ENCODE measurements around the gene SYCE3.

The SYCE3 gene

GRCh38 chr22:50600538-50600937 lies 37.8 kb upstream of the SYCE3 start, which contains the start of gene MAPK8IP2:
MAPK8IP2 (plus strand) TSS chr22:50600793; CDS start chr22:50600819, 26 bp downstream.
- no peak for DNase-seq (ENCODE audit: low spot score)

- no peak for DNase-seq (ENCODE audit: low spot score)
Measured at GRCh38 chr22:50599816-50600455, 37.2 kb upstream of the SYCE3 start.

- DNase-seq (ENCODE audit: low spot score) = no peak
Measured at GRCh38 chr22:50597097-50597496, 34.4 kb upstream of the SYCE3 start.

- DNase-seq (ENCODE audit: low spot score) = no peak
Measured at GRCh38 chr22:50595189-50595588, 32.5 kb upstream of the SYCE3 start.

- DNase-seq (ENCODE audit: low spot score) = no peak
Measured at GRCh38 chr22:50587407-50587806, 24.7 kb upstream of the SYCE3 start.

GRCh38 chr22:50586416-50586815 lies 23.7 kb upstream of the SYCE3 start:
- no peak for DNase-seq (ENCODE audit: low spot score)

- DNase-seq (ENCODE audit: low spot score) = no peak
Measured at GRCh38 chr22:50585781-50586180, 23.1 kb upstream of the SYCE3 start.

GRCh38 chr22:50585238-50585637 lies 22.5 kb upstream of the SYCE3 start:
- DNase-seq (ENCODE audit: low spot score) = no peak

GRCh38 chr22:50584106-50585096 lies 21.7 kb upstream of the SYCE3 start:
- no peak for DNase-seq (ENCODE audit: low spot score)

GRCh38 chr22:50583294-50583861 lies 20.7 kb upstream of the SYCE3 start:
- DNase-seq (ENCODE audit: low spot score) = no peak

- DNase-seq (ENCODE audit: low spot score) = peak; percentile 92
Measured at GRCh38 chr22:50582493-50583293, 20.0 kb upstream of the SYCE3 start, which contains the start of gene CHKB. CHKB (minus strand) TSS chr22:50582849; CDS start chr22:50582781, 68 bp downstream.

GRCh38 chr22:50581950-50582492 lies 19.3 kb upstream of the SYCE3 start:
- no peak for DNase-seq (ENCODE audit: low spot score)

- no peak for DNase-seq (ENCODE audit: low spot score)
Measured at GRCh38 chr22:50581031-50581949, 18.6 kb upstream of the SYCE3 start.

GRCh38 chr22:50579752-50580151 lies 17.0 kb upstream of the SYCE3 start:
- DNase-seq (ENCODE audit: low spot score) = no peak

GRCh38 chr22:50578776-50579310 lies 16.1 kb upstream of the SYCE3 start:
- DNase-seq (ENCODE audit: low spot score) = no peak

- no peak for DNase-seq (ENCODE audit: low spot score)
Measured at GRCh38 chr22:50577987-50578775, 15.5 kb upstream of the SYCE3 start, which contains the start of gene CPT1B. CPT1B (minus strand) TSS chr22:50578427; CDS start chr22:50577915, 512 bp downstream.

- no peak for DNase-seq (ENCODE audit: low spot score)
Measured at GRCh38 chr22:50577697-50577986, 14.9 kb upstream of the SYCE3 start.

GRCh38 chr22:50576806-50577696 lies 14.3 kb upstream of the SYCE3 start:
- no peak for DNase-seq (ENCODE audit: low spot score)

Data from hematopoietic multipotent progenitor cell treated with erythropoietin and hydrocortisone succinate and interleukin-3 and kit ligand, for 17 days (in vitro differentiated cells).